HepG2 (cell line): ENCODE data around the gene CEACAM3. TPM values are rescaled to one million over a fixed set of nuclear protein-coding genes. Genes with fewer than 3 reads are reported as not detected.

Source experiments
- ATAC-seq: fragments of 200-7000 bp; cut with Tn5 transposase; 3 replicates; pipeline ENCODE4 v1.9.1; 2020; ENCODE audit warnings: mild to moderate bottlenecking, moderate library complexity
- BruUV-seq: library from RNA; stranded (reverse); fragments of 400-500 nt; replicated peaks from 2 replicates; lab custom pipeline; 2021; lab: Mats Ljungman, UMichigan
- CTCF ChIA-PET: fragments of 300-600 bp; formaldehyde crosslinking; extraction: SDS; loops from one replicate; lab custom pipeline; 2021; ENCODE audit warnings: low total read pairs, inconsistent platforms, low intra/inter-chr PET ratio; lab: Yijun Ruan, JAX
- POLR2A ChIA-PET: fragments of 350-600 bp; sonication (Branson Sonifier 250); formaldehyde crosslinking; loops from one replicate; lab custom pipeline; 2020; ENCODE audit warnings: antibody characterized with exemption, inconsistent platforms; lab: Yijun Ruan, JAX
- DNase-seq: peaks from one replicate; pipeline ENCODE4 v3.0.0-alpha.2; 2015; ENCODE audit warnings: low spot score
- FAIRE-seq: peaks from 3 replicates; lab custom pipeline; 2011; peaks lifted over from hg19 to GRCh38; lab: Jason Lieb, UNC
- H2AFZ ChIP-seq: one replicate; pipeline ENCODE4 v1.6.1; 2011; ENCODE audit warnings: low read length, inconsistent platforms
- H3K27ac ChIP-seq: fragments of 300-600 bp; 3 replicates; pipeline ENCODE4 v1.8.0; 2011; ENCODE audit warnings: mixed run types, mild to moderate bottlenecking, mixed read lengths, low read length, inconsistent platforms; ENCODE audit not compliant: insufficient read depth; ENCODE audit errors: extremely low read length
- H3K27me3 ChIP-seq, 2 experiments: fragments of 200-600 bp in 1 of 2; 2 replicates in 1 of 2; 3 replicates in 1 of 2; pipeline versions ENCODE4 v1.6.0 to v1.8.0; 2011; ENCODE audit warnings: low read length in 2 of 2, mild to moderate bottlenecking in 2 of 2, moderate library complexity in 2 of 2, inconsistent platforms in 1 of 2; ENCODE audit not compliant: insufficient read depth in 2 of 2, control insufficient read depth in 1 of 2
- H3K36me3 ChIP-seq, 2 experiments: fragments of 200-600 bp in 1 of 2; replicated peaks in 1 of 2; 2 replicates in 1 of 2; 3 replicates in 1 of 2; pipeline versions ENCODE4 v1.5.1 to v1.8.0; 2011; ENCODE audit warnings: low read length in 2 of 2, inconsistent platforms in 1 of 2; ENCODE audit not compliant: insufficient read depth in 2 of 2, control insufficient read depth in 1 of 2
- H3K4me1 ChIP-seq: 2 replicates; pipeline ENCODE4 v1.5.1; 2012; ENCODE audit warnings: low read length, inconsistent platforms; ENCODE audit not compliant: insufficient read depth
- H3K4me2 ChIP-seq: 2 replicates; pipeline ENCODE4 v1.6.0; 2011; ENCODE audit warnings: low read depth, low read length, inconsistent platforms
- H3K4me3 ChIP-seq, 3 experiments: fragments of 200-600 bp in 1 of 3; sonication (generic), shearing (Covaris generic) in 1 of 3; replicated peaks in 1 of 3; 2 replicates each; pipeline ENCODE4 v1.5.1; 2011 to 2016; ENCODE audit warnings: low read length in 3 of 3, inconsistent platforms in 2 of 3, low read depth in 2 of 3, mild to moderate bottlenecking in 2 of 3, control low read depth in 1 of 3, mixed read lengths in 1 of 3; ENCODE audit not compliant: insufficient read depth in 1 of 3
- H3K79me2 ChIP-seq: one replicate; pipeline ENCODE4 v1.6.1; 2011; ENCODE audit warnings: low read length, inconsistent platforms; ENCODE audit not compliant: insufficient read depth
- H3K9ac ChIP-seq: 2 replicates; pipeline ENCODE4 v1.6.0; 2011; ENCODE audit warnings: mild to moderate bottlenecking, low read depth, low read length, inconsistent platforms; ENCODE audit not compliant: insufficient read depth
- H3K9me3 ChIP-seq: 2 replicates; pipeline ENCODE4 v1.5.1; 2012; ENCODE audit warnings: mild to moderate bottlenecking, low read length
- H4K20me1 ChIP-seq: 2 replicates; pipeline ENCODE4 v1.6.0; 2011; ENCODE audit warnings: inconsistent platforms, mild to moderate bottlenecking, low read length, moderate library complexity; ENCODE audit not compliant: insufficient read depth
- AHR ChIP-seq: IDR thresholded peaks from 2 replicates; pipeline ENCODE4 v1.6.1; 2018; ENCODE audit warnings: missing genetic modification reagents, missing compliant biosample characterization
- CREB1 ChIP-seq, 2 experiments: fragments of 450-650 bp in 1 of 2; IDR thresholded peaks; 2 replicates each; pipeline ENCODE4 v1.6.1; 2016 to 2017; ENCODE audit warnings: control low read depth in 1 of 2, mild to moderate bottlenecking in 1 of 2, missing compliant biosample characterization in 1 of 2, missing genetic modification characterization in 1 of 2
- JDP2 ChIP-seq: sonication (generic); formaldehyde crosslinking; IDR thresholded peaks from 2 replicates; pipeline ENCODE4 v1.8.1; 2022; ENCODE audit warnings: missing genetic modification reagents, borderline replicate concordance
- MXD1 ChIP-seq: sonication (generic); formaldehyde crosslinking; IDR thresholded peaks from 2 replicates; pipeline ENCODE4 v1.4.0; 2020; ENCODE audit warnings: mild to moderate bottlenecking, missing genetic modification reagents
- SMAD3 ChIP-seq: sonication (generic); formaldehyde crosslinking; IDR thresholded peaks from 2 replicates; pipeline ENCODE4 v1.4.0; 2020; ENCODE audit warnings: missing genetic modification reagents
- SRSF9 ChIP-seq: fragments of 200-400 bp; formaldehyde crosslinking; IDR thresholded peaks from 2 replicates; pipeline ENCODE4 v1.6.1; 2018; ENCODE audit warnings: borderline replicate concordance, mild to moderate bottlenecking, low read depth, low read length; ENCODE audit not compliant: insufficient read depth, poor library complexity, severe bottlenecking
- ZBTB38 ChIP-seq: sonication (generic); formaldehyde crosslinking; IDR thresholded peaks from 2 replicates; pipeline ENCODE4 v1.5.1; 2020; ENCODE audit warnings: mild to moderate bottlenecking, missing genetic modification reagents
- ZNF124 ChIP-seq: sonication (generic); formaldehyde crosslinking; IDR thresholded peaks from 2 replicates; pipeline ENCODE4 v1.4.0; 2020; ENCODE audit warnings: missing genetic modification reagents
- ZNF331 ChIP-seq: sonication (generic); formaldehyde crosslinking; IDR thresholded peaks from 2 replicates; pipeline ENCODE4 v1.4.0; 2020; ENCODE audit warnings: missing genetic modification reagents
- ZNF724P ChIP-seq: sonication (generic); formaldehyde crosslinking; IDR thresholded peaks from 2 replicates; pipeline ENCODE4 v1.8.0; 2022; ENCODE audit warnings: missing genetic modification reagents, borderline replicate concordance
- ZNF746 ChIP-seq: sonication (generic); formaldehyde crosslinking; IDR thresholded peaks from 2 replicates; pipeline ENCODE4 v1.8.0; 2022; ENCODE audit warnings: mild to moderate bottlenecking, missing genetic modification reagents
- WGBS: methylation state at CpG from one replicate; pipeline ENCODE4 v1.1.6; 2017; ENCODE audit warnings: low lambda C conversion rate; 5-methylcytosine and 5-hydroxymethylcytosine counted together
- in situ Hi-C: cut with HindIII; loops from 2 replicates; pipeline ENCODE4 v1.10.0; 2017; ENCODE audit warnings: low pct_unique_long_range_greater_than_20kb; ENCODE audit not compliant: extremely low pct_ligation_motif_present
- intact Hi-C: fragments of 100-400 bp; cut with micrococcal nuclease; formaldehyde crosslinking; loops from one replicate; pipeline ENCODE4 v1.10.0; 2022; ENCODE audit not compliant: unreplicated experiment
- polyA plus RNA-seq, 8 experiments: library from polyadenylated mRNA; depleted of rRNA in 3 of 8; stranded (reverse) in 7 of 8; unstranded in 1 of 8; fragments of >200 nt; fragmentation: Illumina TruSeq in 4 of 8; extraction: Trizol in 4 of 8; gene quantifications; 2 replicates each; pipeline versions ENCODE4 v1.2.1 to v1.2.3, GENCODE V29; 2011 to 2016; ENCODE audit warnings: low read depth in 4 of 8, missing spikeins in 1 of 8, mixed read lengths in 1 of 8; ENCODE audit not compliant: insufficient read depth in 1 of 8
- total RNA-seq, 5 experiments: library from RNA; depleted of rRNA; stranded (reverse); fragments of >200 nt; fragmentation: Illumina TruSeq; extraction: Trizol; gene quantifications; 2 replicates each; pipeline ENCODE4 v1.2.3, GENCODE V29; 2016; ENCODE audit warnings: low read depth in 1 of 5
- TF ChIP-seq, protein P1 (sequence below): sonication (generic); formaldehyde crosslinking; IDR thresholded peaks from 2 replicates; pipeline ENCODE4 v1.5.1; 2020; ENCODE audit warnings: mild to moderate bottlenecking, missing genetic modification reagents, borderline replicate concordance
- TF ChIP-seq, protein P2 (sequence below): sonication (generic); formaldehyde crosslinking; IDR thresholded peaks from 2 replicates; pipeline ENCODE4 v1.4.0; 2020; ENCODE audit warnings: missing genetic modification reagents
- TF ChIP-seq, protein P3 (sequence below): sonication (generic); formaldehyde crosslinking; IDR thresholded peaks from 2 replicates; pipeline ENCODE4 v1.5.0; 2020; ENCODE audit warnings: missing genetic modification reagents

The CEACAM3 gene
- total and polyA plus RNA-seq, 2 of the 13 experiments (the other 11 are each of a cell fraction or from before 2014, with no cell fraction given), result not detected

DNA sequence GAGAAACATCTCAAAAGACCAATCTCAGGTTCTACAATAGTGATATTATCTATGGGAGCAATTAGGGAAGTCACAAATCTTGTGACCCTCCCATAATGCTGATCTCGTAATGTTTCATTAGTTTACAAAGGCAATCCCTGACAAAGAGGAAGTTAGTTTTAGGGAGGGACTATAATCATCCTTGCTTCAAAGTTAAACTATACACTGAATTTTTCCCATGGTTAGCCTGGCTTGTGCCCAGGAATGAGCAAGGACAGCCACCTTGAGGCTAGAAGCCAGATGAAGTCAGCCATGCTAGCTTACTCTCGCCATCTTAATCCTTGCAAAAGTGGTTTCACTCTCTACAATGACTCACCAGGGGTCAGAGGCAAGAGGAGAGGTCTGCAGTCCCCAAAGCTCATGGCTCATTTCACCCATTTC lies 5.4 kb downstream of the CEACAM3 start:
- Histone ChIP-seq H3K36me3 (no peaks in the 10 kb centered on the region), H3K4me3 (no peak overlapping the region), H2AFZ (no peak overlapping the region), H3K27me3 (peaks cover 0 to 30% of the 10 kb centered on the region in 2 experiments; a peak in 2 of 5 replicates), H3K79me2 (no peaks in the 10 kb centered on the region), H4K20me1 (no peaks in the 10 kb centered on the region), H3K9me3 (no peaks in the 10 kb centered on the region), H3K27ac (no peak overlapping the region), H3K9ac (no peak overlapping the region), H3K4me1 (peaks cover 10% of the 10 kb centered on the region), H3K4me2 (no peak overlapping the region)
- TF ChIP-seq AHR (CRISPR knock-in tag) (no peak), ZNF124 (CRISPR knock-in tag) (no peak), JDP2 (CRISPR knock-in tag) (no peak), SRSF9 (no peak), ZNF746 (CRISPR knock-in tag) (no peak), SMAD3 (CRISPR knock-in tag) (no peak), ZNF724P (CRISPR knock-in tag) (no peak), ZBTB38 (CRISPR knock-in tag) (no peak), CREB1 (IDR thresholded peaks at IDR 0.05) (no peak), CREB1 (CRISPR knock-in tag; IDR thresholded peaks at IDR 0.05) (no peak), ZNF331 (CRISPR knock-in tag) (no peak), MXD1 (no peak)
- TF ChIP-seq, protein P1, sequence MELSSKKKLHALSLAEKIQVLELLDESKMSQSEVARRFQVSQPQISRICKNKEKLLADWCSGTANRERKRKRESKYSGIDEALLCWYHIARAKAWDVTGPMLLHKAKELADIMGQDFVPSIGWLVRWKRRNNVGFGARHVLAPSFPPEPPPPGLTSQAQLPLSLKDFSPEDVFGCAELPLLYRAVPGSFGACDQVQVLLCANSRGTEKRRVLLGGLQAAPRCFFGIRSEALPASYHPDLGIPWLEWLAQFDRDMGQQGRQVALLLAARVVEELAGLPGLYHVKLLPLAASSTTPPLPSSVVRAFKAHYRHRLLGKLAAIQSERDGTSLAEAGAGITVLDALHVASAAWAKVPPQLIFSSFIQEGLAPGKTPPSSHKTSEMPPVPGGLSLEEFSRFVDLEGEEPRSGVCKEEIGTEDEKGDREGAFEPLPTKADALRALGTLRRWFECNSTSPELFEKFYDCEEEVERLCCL (CRISPR knock-in tag), result no peak
- TF ChIP-seq, protein P2, sequence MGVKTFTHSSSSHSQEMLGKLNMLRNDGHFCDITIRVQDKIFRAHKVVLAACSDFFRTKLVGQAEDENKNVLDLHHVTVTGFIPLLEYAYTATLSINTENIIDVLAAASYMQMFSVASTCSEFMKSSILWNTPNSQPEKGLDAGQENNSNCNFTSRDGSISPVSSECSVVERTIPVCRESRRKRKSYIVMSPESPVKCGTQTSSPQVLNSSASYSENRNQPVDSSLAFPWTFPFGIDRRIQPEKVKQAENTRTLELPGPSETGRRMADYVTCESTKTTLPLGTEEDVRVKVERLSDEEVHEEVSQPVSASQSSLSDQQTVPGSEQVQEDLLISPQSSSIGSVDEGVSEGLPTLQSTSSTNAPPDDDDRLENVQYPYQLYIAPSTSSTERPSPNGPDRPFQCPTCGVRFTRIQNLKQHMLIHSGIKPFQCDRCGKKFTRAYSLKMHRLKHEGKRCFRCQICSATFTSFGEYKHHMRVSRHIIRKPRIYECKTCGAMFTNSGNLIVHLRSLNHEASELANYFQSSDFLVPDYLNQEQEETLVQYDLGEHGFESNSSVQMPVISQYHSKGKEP (CRISPR knock-in tag), result no peak
- TF ChIP-seq, protein P3, sequence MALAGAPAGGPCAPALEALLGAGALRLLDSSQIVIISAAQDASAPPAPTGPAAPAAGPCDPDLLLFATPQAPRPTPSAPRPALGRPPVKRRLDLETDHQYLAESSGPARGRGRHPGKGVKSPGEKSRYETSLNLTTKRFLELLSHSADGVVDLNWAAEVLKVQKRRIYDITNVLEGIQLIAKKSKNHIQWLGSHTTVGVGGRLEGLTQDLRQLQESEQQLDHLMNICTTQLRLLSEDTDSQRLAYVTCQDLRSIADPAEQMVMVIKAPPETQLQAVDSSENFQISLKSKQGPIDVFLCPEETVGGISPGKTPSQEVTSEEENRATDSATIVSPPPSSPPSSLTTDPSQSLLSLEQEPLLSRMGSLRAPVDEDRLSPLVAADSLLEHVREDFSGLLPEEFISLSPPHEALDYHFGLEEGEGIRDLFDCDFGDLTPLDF (CRISPR knock-in tag), result no peak
- DNase-seq (no peak), FAIRE-seq (no peak), ATAC-seq (no peak)
- 13% methylated on average over 2 of the region's 2 CpGs for WGBS
- ChIA-PET POLR2A (no interaction called here), CTCF (no interaction called here)
- no TSS peak for BruUV-seq
- intact Hi-C loops, result no loop called here
- in situ Hi-C loops, result no loop called here
